Measurements from ENCODE around the gene IL21R.

Gene IL21R

GRCh38 chr16:27430512-27430911, 28.5 kb downstream of the IL21R start (continued):
- no peak for TF ChIP-seq PATZ1 (CRISPR knock-in tag; IDR thresholded peaks at IDR 0.05; ENCODE audit: borderline replicate concordance)
- TF ChIP-seq ZFP30 (CRISPR knock-in tag; IDR thresholded peaks at IDR 0.05), result no peak
- no peak for TF ChIP-seq ARNTL (CRISPR knock-in tag; IDR thresholded peaks at IDR 0.05; ENCODE audit: borderline replicate concordance, low read depth)
- no peak for TF ChIP-seq TSHZ2 (CRISPR knock-in tag; IDR thresholded peaks at IDR 0.05)
- no peak for TF ChIP-seq ZC3H10 (CRISPR knock-in tag; IDR thresholded peaks at IDR 0.05)
- no peak for TF ChIP-seq RARB (CRISPR knock-in tag; IDR thresholded peaks at IDR 0.05)
- TF ChIP-seq GLIS3 (CRISPR knock-in tag; IDR thresholded peaks at IDR 0.05), result no peak
- TF ChIP-seq TCF4 (CRISPR knock-in tag; IDR thresholded peaks at IDR 0.05; ENCODE audit: borderline replicate concordance), result no peak
- TF ChIP-seq ZNF70 (CRISPR knock-in tag; IDR thresholded peaks at IDR 0.05), result no peak

- no peak for ATAC-seq
- TF ChIP-seq POU6F1 (CRISPR knock-in tag; IDR thresholded peaks at IDR 0.05; ENCODE audit: borderline replicate concordance, low read depth) (no peak), PPARA (CRISPR knock-in tag; IDR thresholded peaks at IDR 0.05; ENCODE audit: borderline replicate concordance) (no peak), ESRRG (CRISPR knock-in tag; IDR thresholded peaks at IDR 0.05) (no peak), TSHZ2 (CRISPR knock-in tag; IDR thresholded peaks at IDR 0.05) (no peak), ISL1 (CRISPR knock-in tag; IDR thresholded peaks at IDR 0.05) (no peak), PATZ1 (CRISPR knock-in tag; IDR thresholded peaks at IDR 0.05; ENCODE audit: borderline replicate concordance) (no peak), BACH2 (CRISPR knock-in tag; IDR thresholded peaks at IDR 0.05; ENCODE audit: borderline replicate concordance) (no peak)
These were observed 29.0 kb downstream of the IL21R start for GRCh38 chr16:27430923-27431484.

- peak; percentile 47 for ATAC-seq
- no peak for TF ChIP-seq PATZ1 (CRISPR knock-in tag; IDR thresholded peaks at IDR 0.05; ENCODE audit: borderline replicate concordance)
- TF ChIP-seq ZNF8 (CRISPR knock-in tag; IDR thresholded peaks at IDR 0.05), result no peak
- no peak for TF ChIP-seq ZNF565 (CRISPR knock-in tag; conservative IDR thresholded peaks at IDR 0.05; ENCODE audit: low read depth)
- no peak for TF ChIP-seq ESRRG (CRISPR knock-in tag; IDR thresholded peaks at IDR 0.05)
- no peak for TF ChIP-seq POU6F1 (CRISPR knock-in tag; IDR thresholded peaks at IDR 0.05; ENCODE audit: borderline replicate concordance, low read depth)
- TF ChIP-seq ZC3H10 (CRISPR knock-in tag; IDR thresholded peaks at IDR 0.05), result no peak
- no peak for TF ChIP-seq RARB (CRISPR knock-in tag; IDR thresholded peaks at IDR 0.05)
- no peak for TF ChIP-seq ARNTL (CRISPR knock-in tag; IDR thresholded peaks at IDR 0.05; ENCODE audit: borderline replicate concordance, low read depth)
- no peak for TF ChIP-seq BACH2 (CRISPR knock-in tag; IDR thresholded peaks at IDR 0.05; ENCODE audit: borderline replicate concordance)
- no peak for TF ChIP-seq CSRNP3 (CRISPR knock-in tag; IDR thresholded peaks at IDR 0.05)
- no peak for TF ChIP-seq ISL1 (CRISPR knock-in tag; IDR thresholded peaks at IDR 0.05)
- no peak for TF ChIP-seq SNAI2 (CRISPR knock-in tag; IDR thresholded peaks at IDR 0.05)
- no peak for TF ChIP-seq ZFP30 (CRISPR knock-in tag; IDR thresholded peaks at IDR 0.05)
These were observed 30.0 kb downstream of the IL21R start for GRCh38 chr16:27431773-27432532.
